Measurements from ENCODE around the gene PMVK.

GRCh38 chr1:154877370-154877974 is 59.0 kb downstream of the PMVK start:
- TF ChIP-seq POLR2A (IDR thresholded peaks at IDR 0.05; ENCODE audit: low read depth, low read length) (no peak), POLR2AphosphoS5 (IDR thresholded peaks at IDR 0.05; ENCODE audit: low read depth, low read length) (no peak)
